ENCODE results near the gene FMO1. TPM values are rescaled to one million over a fixed set of nuclear protein-coding genes. Genes with fewer than 3 reads are reported as not detected.

Gene FMO1
- total RNA-seq, 1 experiment from 2014 or later = not detected

DNA sequence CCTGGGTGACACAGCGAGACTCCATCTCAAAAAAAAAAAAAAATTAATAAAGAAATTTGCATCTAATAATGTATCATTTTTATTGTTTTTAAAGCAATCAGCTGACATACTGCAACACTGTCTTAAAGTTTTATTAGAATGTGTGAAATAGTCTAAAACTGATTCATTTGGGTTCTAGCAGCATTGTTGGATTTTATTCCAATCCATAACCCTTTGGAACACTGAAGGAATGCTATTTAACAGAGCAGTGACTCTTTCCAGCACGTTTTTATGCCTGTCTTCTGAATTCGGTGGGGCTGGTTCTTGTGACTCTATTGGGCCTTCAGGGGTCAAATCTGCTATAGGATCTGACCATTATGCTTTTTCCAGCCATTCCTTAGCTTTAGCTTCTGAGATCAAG, 47.5 kb downstream of the FMO1 start:
- no peak overlapping the region for H2AFZ ChIP-seq (ENCODE audit: low read depth, low read length, poor library complexity, severe bottlenecking)
- no peak overlapping the region for H3K9ac ChIP-seq (ENCODE audit: low read length)
- intact Hi-C loops (cut with micrococcal nuclease) = no loop called here
- H3K27me3 ChIP-seq (ENCODE audit: insufficient read depth, low read length) = no peaks in the 10 kb centered on the region; the same call in 1 of the 2 replicates
- no peaks in the 10 kb centered on the region for H3K36me3 ChIP-seq (ENCODE audit: control insufficient read depth in 1 of 2, insufficient read depth in 2 of 2, low read length in 2 of 2)
- no peaks in the 10 kb centered on the region for H3K4me1 ChIP-seq (ENCODE audit: control insufficient read depth in 1 of 2, insufficient read depth in 2 of 2, low read length in 2 of 2)
- DNase-seq (ENCODE audit: low read depth, low spot score) = no peak
- POLR2A ChIA-PET = no interaction called here
- no peak overlapping the region for H3K27ac ChIP-seq (ENCODE audit: low read depth, low read length)
- no TSS peak for BruUV-seq (replicated peaks)
- H3K4me2 ChIP-seq (ENCODE audit: low read length) = no peak overlapping the region
- H3K9me2 ChIP-seq (ENCODE audit: insufficient read depth) = no peaks in the 10 kb centered on the region
- H3K9me3 ChIP-seq (ENCODE audit: control insufficient read depth in 1 of 2, insufficient read depth in 1 of 2, low read depth in 1 of 2, low read length in 2 of 2) = peaks cover 0 to 3% of the 10 kb centered on the region in 2 experiments; a peak in 2 of 4 replicates
- no peaks in the 10 kb centered on the region for H4K20me1 ChIP-seq (ENCODE audit: insufficient read depth)
- no peaks in the 10 kb centered on the region for H3K79me2 ChIP-seq (ENCODE audit: insufficient read depth, low read length)
- TF ChIP-seq ELF1 (IDR thresholded peaks at IDR 0.05; ENCODE audit: borderline replicate concordance, low read depth) = no peak
- no peak for TF ChIP-seq YY1 (IDR thresholded peaks at IDR 0.05; ENCODE audit: extremely low read depth, insufficient replicate concordance, low read depth, low read length)
- RAD21 ChIA-PET (ENCODE audit: low non-redundant PET in 1 of 2, low total read pairs in 2 of 2, uncharacterized antibody in 2 of 2, unreplicated experiment in 2 of 2) = no interaction called here
- CTCF ChIA-PET = interaction anchor here (2.0 kb wide), 1 partner anchor 18 kb away, joined by 8 read pairs; the partner anchor contains the start of gene FMO4
- no peak overlapping the region for H3K4me3 ChIP-seq (replicated peaks in 1 of 2; ENCODE audit: low read depth in 1 of 2, low read length in 2 of 2)
- ATAC-seq = no peak

GRCh38 chr1:171296897-171297296, 48.6 kb downstream of the FMO1 start:
- ChIA-PET RAD21 (ENCODE audit: low non-redundant PET in 1 of 2, low total read pairs in 2 of 2, uncharacterized antibody in 2 of 2, unreplicated experiment in 2 of 2) (no interaction called here), POLR2A (no interaction called here), CTCF (interaction anchor here (3.0 kb wide), 1 partner anchor 17 kb away, joined by 8 read pairs; the partner anchor contains the start of gene FMO4)
- Histone ChIP-seq H3K4me1 (ENCODE audit: control insufficient read depth in 1 of 2, insufficient read depth in 2 of 2, low read length in 2 of 2) (no peaks in the 10 kb centered on the region), H3K36me3 (ENCODE audit: control insufficient read depth in 1 of 2, insufficient read depth in 2 of 2, low read length in 2 of 2) (no peaks in the 10 kb centered on the region), H3K4me3 (replicated peaks in 1 of 2; ENCODE audit: low read depth in 1 of 2, low read length in 2 of 2) (no peak overlapping the region), H3K27me3 (ENCODE audit: insufficient read depth, low read length) (no peaks in the 10 kb centered on the region; the same call in 1 of the 2 replicates), H3K79me2 (ENCODE audit: insufficient read depth, low read length) (no peaks in the 10 kb centered on the region), H3K9ac (ENCODE audit: low read length) (no peak overlapping the region), H3K9me3 (ENCODE audit: control insufficient read depth in 1 of 2, insufficient read depth in 1 of 2, low read depth in 1 of 2, low read length in 2 of 2) (peaks cover 0 to 3% of the 10 kb centered on the region in 2 experiments; a peak in 2 of 4 replicates), H3K4me2 (ENCODE audit: low read length) (no peak overlapping the region), H3K27ac (ENCODE audit: low read depth, low read length) (no peak overlapping the region), H4K20me1 (ENCODE audit: insufficient read depth) (no peaks in the 10 kb centered on the region), H3K9me2 (ENCODE audit: insufficient read depth) (no peaks in the 10 kb centered on the region), H2AFZ (ENCODE audit: low read depth, low read length, poor library complexity, severe bottlenecking) (no peak overlapping the region)
- DNase-seq (ENCODE audit: low read depth, low spot score) (no peak), ATAC-seq (no peak)
- TF ChIP-seq POLR2AphosphoS5 (IDR thresholded peaks at IDR 0.05; ENCODE audit: low read depth, low read length) = no peak
- TF ChIP-seq EZH2phosphoT487 (IDR thresholded peaks at IDR 0.05; ENCODE audit: borderline replicate concordance) = no peak
- TF ChIP-seq EZH2 (IDR thresholded peaks at IDR 0.05) = no peak
- TF ChIP-seq ELF1 (IDR thresholded peaks at IDR 0.05; ENCODE audit: borderline replicate concordance, low read depth) = no peak
- no peak for TF ChIP-seq EGR1 (IDR thresholded peaks at IDR 0.05; ENCODE audit: low read depth)
- no peak for TF ChIP-seq FOSL1 (IDR thresholded peaks at IDR 0.05; ENCODE audit: low read depth)
- TF ChIP-seq RAD21 (IDR thresholded peaks at IDR 0.05; ENCODE audit: low read depth) = no peak
- TF ChIP-seq, protein P1, sequence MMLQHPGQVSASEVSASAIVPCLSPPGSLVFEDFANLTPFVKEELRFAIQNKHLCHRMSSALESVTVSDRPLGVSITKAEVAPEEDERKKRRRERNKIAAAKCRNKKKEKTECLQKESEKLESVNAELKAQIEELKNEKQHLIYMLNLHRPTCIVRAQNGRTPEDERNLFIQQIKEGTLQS (IDR thresholded peaks at IDR 0.05) = no peak
- TF ChIP-seq ZFX (IDR thresholded peaks at IDR 0.05) = no peak
- intact Hi-C loops (cut with micrococcal nuclease) = no loop called here
- BruUV-seq (replicated peaks) = no TSS peak

Data from HCT116 (cell line).